Body of pancreas (tissue), 4 donors: ENCODE measurements around the gene NRXN2. TPM values are rescaled to one million over a fixed set of nuclear protein-coding genes. Genes with fewer than 3 reads are reported as not detected.
"Not testable (repeated sequence)": the region's sequence is repeated elsewhere in the genome, so short reads cannot be mapped to it uniquely, and the experiment has no call there.

Source experiments
- ATAC-seq: fragments of 150-250 bp; one replicate; pipeline ENCODE4 v1.9.1; 2016
- DNase-seq, 4 donors: peaks; one replicate each; pipeline ENCODE4 v3.0.0-alpha.2; 2019
- H3K27ac ChIP-seq, 4 donors: fragments of 200-600 bp; sonication (generic); 1 replicate in 3 of 4; 2 replicates in 1 of 4; pipeline versions ENCODE4 v1.5.1 to v1.6.1; 2016 to 2019; ENCODE audit warnings: mild to moderate bottlenecking in 1 of 4, mixed read lengths in 1 of 4, moderate library complexity in 1 of 4
- H3K27me3 ChIP-seq, 2 donors: fragments of 200-600 bp; sonication (generic); one replicate each; pipeline ENCODE4 v1.6.0; 2016; ENCODE audit warnings: mild to moderate bottlenecking in 1 of 2
- H3K36me3 ChIP-seq, 2 donors: fragments of 200-600 bp; sonication (generic); replicated peaks in 1 of 2; 2 replicates each; pipeline ENCODE4 v1.5.1; 2016; ENCODE audit warnings: low read depth in 2 of 2; ENCODE audit not compliant: insufficient read depth in 1 of 2
- H3K4me1 ChIP-seq: fragments of 200-600 bp; sonication (generic); one replicate; pipeline ENCODE4 v1.6.0; 2016
- H3K4me3 ChIP-seq, 2 donors: fragments of 200-600 bp; sonication (generic); 1 replicate in 1 of 2; 2 replicates in 1 of 2; pipeline ENCODE4 v1.5.1; 2016 to 2019
- H3K9me3 ChIP-seq, 3 donors: fragments of 200-600 bp; sonication (generic); 1 replicate in 2 of 3; 2 replicates in 1 of 3; pipeline ENCODE4 v1.5.1; 2016
- CTCF ChIP-seq, 7 experiments: fragments of 450-650 bp in 4 of 7; fragments of 200-600 bp in 3 of 7; sonication (generic) in 3 of 7; IDR thresholded peaks; one replicate each; pipeline ENCODE4 v1.5.1; 2016 to 2019; ENCODE audit warnings: antibody characterized with exemption in 7 of 7
- POLR2A ChIP-seq, 3 donors: fragments of 450-650 bp; IDR thresholded peaks; one replicate each; pipeline ENCODE4 v1.6.1; 2016; ENCODE audit warnings: antibody characterized with exemption in 3 of 3, mild to moderate bottlenecking in 2 of 3
- WGBS, 2 donors: methylation state at CpG; one replicate each; pipeline ENCODE4 v1.1.5; 2017; 5-methylcytosine and 5-hydroxymethylcytosine counted together
- intact Hi-C: fragments of 100-400 bp; cut with DNase I; formaldehyde crosslinking; loops from one replicate; pipeline ENCODE4 v1.15.1; 2023
- total RNA-seq, 2 donors: library from RNA; depleted of rRNA; stranded (reverse); fragments of >200 nt; gene quantifications; one replicate each; pipeline ENCODE4 v1.1.0, GENCODE V29; 2016

NRXN2 gene
- total RNA-seq, 2 donors from 2014 or later, result 1.3 to 4.9 TPM

- H3K4me1 ChIP-seq, result peaks cover 7% of the 10 kb centered on the region
- no peak for TF ChIP-seq CTCF (IDR thresholded peaks at IDR 0.05)
- TF ChIP-seq POLR2A (IDR thresholded peaks at IDR 0.05), result no peak
- 47 to 56% methylated on average over 3 of the region's 3 CpGs for WGBS, 2 donors
- H3K4me3 ChIP-seq, result no peak overlapping the region
- DNase-seq, result no peak
- intact Hi-C loops, result no loop called here
- H3K27ac ChIP-seq, result no peak overlapping the region
- ATAC-seq, result no peak
- H3K27me3 ChIP-seq, result no peaks in the 10 kb centered on the region
- no peaks in the 10 kb centered on the region for H3K36me3 ChIP-seq
- H3K9me3 ChIP-seq, result no peaks in the 10 kb centered on the region
These were observed 52.0 kb downstream of the NRXN2 start for GRCh38 chr11:64670975-64671374.

GRCh38 chr11:64667154-64667745 lies 55.7 kb downstream of the NRXN2 start:
- no peaks in the 10 kb centered on the region for H3K9me3 ChIP-seq
- no peaks in the 10 kb centered on the region for H3K27me3 ChIP-seq
- H3K27ac ChIP-seq, result no peak overlapping the region
- intact Hi-C loops, result no loop called here
- WGBS, 2 donors, result 84 to 88% methylated on average over 17 to 22 of the region's 22 CpGs
- H3K4me3 ChIP-seq, result no peak overlapping the region
- no peak for TF ChIP-seq POLR2A (IDR thresholded peaks at IDR 0.05)
- no peak for TF ChIP-seq CTCF (IDR thresholded peaks at IDR 0.05)
- DNase-seq (no peak), ATAC-seq (no peak)
- no peaks in the 10 kb centered on the region for H3K36me3 ChIP-seq
- H3K4me1 ChIP-seq, result no peaks in the 10 kb centered on the region

- no peaks in the 10 kb centered on the region for H3K4me1 ChIP-seq
- no peak for TF ChIP-seq POLR2A (IDR thresholded peaks at IDR 0.05)
- no peak for TF ChIP-seq CTCF (IDR thresholded peaks at IDR 0.05)
- intact Hi-C loops, result no loop called here
- no peaks in the 10 kb centered on the region for H3K27me3 ChIP-seq
- no peak overlapping the region for H3K27ac ChIP-seq
- WGBS, 2 donors, result 42 to 44% methylated on average over 7 of the region's 7 CpGs
- no peak for DNase-seq
- no peak for ATAC-seq
- no peak overlapping the region for H3K4me3 ChIP-seq
- no peaks in the 10 kb centered on the region for H3K9me3 ChIP-seq
- H3K36me3 ChIP-seq, result no peaks in the 10 kb centered on the region
These were observed 57.6 kb downstream of the NRXN2 start for GRCh38 chr11:64665411-64665821.

- H3K4me3 ChIP-seq, H3K9me3 ChIP-seq, H3K27me3 ChIP-seq, H3K36me3 ChIP-seq, H3K27ac ChIP-seq, ATAC-seq, intact Hi-C loops, H3K4me1 ChIP-seq, DNase-seq: not testable (repeated sequence)
- 75 to 86% methylated on average over 15 of the region's 15 CpGs for WGBS, 2 donors
These were observed 58.6 kb downstream of the NRXN2 start for GRCh38 chr11:64664236-64664870.

GRCh38 chr11:64663656-64664055 lies 59.3 kb downstream of the NRXN2 start:
- intact Hi-C loops, result no loop called here
- 85 to 93% methylated on average over 4 of the region's 4 CpGs for WGBS, 2 donors
- no peak for ATAC-seq
- Histone ChIP-seq H3K27ac (no peak overlapping the region), H3K4me1 (no peaks in the 10 kb centered on the region), H3K9me3 (no peaks in the 10 kb centered on the region), H3K27me3 (no peaks in the 10 kb centered on the region), H3K4me3 (no peak overlapping the region), H3K36me3 (no peaks in the 10 kb centered on the region)
- DNase-seq, result no peak
- no peak for TF ChIP-seq POLR2A (IDR thresholded peaks at IDR 0.05)
- TF ChIP-seq CTCF (IDR thresholded peaks at IDR 0.05), result no peak
